Mammary epithelial cell (primary cell): ENCODE results near the gene RAI14.

Experiments
- CTCF ChIP-seq, 2 donors: IDR thresholded peaks in 1 of 2; conservative IDR thresholded peaks in 1 of 2; 2 replicates each; pipeline ENCODE4 v1.5.1; 2011 to 2012; ENCODE audit warnings: inconsistent platforms in 2 of 2, low read length in 2 of 2, mild to moderate bottlenecking in 2 of 2, control low read depth in 1 of 2, low read depth in 1 of 2; ENCODE audit not compliant: insufficient read depth in 1 of 2; ENCODE audit errors: extremely low read depth in 1 of 2
- EZH2 ChIP-seq: IDR thresholded peaks from 2 replicates; pipeline ENCODE4 v1.6.1; 2012; ENCODE audit warnings: low read length, inconsistent platforms, borderline replicate concordance

- TF ChIP-seq CTCF (conservative IDR thresholded peaks at IDR 0.05 in 1 of 2, IDR thresholded peaks at IDR 0.05 in 1 of 2; ENCODE audit: extremely low read depth in 1 of 2, insufficient read depth in 1 of 2, low read depth in 1 of 2, low read length in 2 of 2) (no peak), EZH2 (no peak)
These were observed 25.5 kb upstream of the RAI14 start for GRCh38 chr5:34630596-34630995.
